CD4-positive, alpha-beta T cell treated with Interleukin-17A for 4 hours (primary cell): Measurements from ENCODE around the gene GJA5.

Source experiments
- DNase-seq: peaks from one replicate; pipeline ENCODE4 v3.0.0-alpha.2; 2020; ENCODE audit warnings: mixed read lengths

The GJA5 gene

GRCh38 chr1:147760481-147761260, at the start of gene GJA5:
GJA5 (minus strand) TSS chr1:147760602; CDS start chr1:147759238, 1,364 bp downstream.
- DNase-seq = no peak

DNA sequence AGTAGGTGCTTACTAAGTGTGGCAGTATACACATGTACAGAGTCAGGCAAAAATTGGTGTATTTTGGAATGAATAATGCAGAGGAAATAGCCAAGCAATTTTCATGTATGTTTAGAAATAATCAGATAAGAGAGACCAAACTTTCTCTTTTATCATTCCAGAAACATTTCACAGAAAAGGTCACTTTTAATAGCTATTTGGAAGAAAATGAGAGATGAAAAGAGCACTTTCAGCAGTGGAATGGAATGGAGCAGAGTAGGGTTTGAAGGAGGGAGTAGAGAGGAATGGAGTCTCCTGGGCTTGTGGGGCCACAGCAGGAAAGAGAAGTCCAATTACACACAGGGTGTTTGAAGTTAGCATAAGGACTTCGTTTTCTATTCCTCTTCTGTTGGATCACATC, 48.8 kb upstream of the GJA5 start:
- DNase-seq = no peak

DNA sequence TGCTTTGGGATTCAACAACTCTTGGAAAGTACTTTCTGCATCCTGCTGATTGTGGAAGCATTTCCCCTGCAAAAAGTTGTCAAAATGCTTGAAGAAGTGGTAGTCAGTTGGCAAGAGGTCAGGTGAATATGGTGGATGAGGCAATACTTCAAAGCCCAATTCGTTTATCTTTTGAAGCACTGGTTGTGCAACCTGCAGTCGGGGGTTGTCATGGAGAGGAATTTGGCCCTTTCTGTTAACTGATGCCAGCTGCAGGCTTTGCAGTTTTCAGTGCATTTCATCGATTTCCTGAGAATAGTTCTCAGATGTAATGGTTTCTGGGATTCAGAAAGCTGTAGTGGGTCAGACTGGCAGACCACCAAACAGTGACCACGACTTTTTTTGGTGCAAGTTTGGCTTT, 47.6 kb upstream of the GJA5 start:
- DNase-seq = no peak

DNA sequence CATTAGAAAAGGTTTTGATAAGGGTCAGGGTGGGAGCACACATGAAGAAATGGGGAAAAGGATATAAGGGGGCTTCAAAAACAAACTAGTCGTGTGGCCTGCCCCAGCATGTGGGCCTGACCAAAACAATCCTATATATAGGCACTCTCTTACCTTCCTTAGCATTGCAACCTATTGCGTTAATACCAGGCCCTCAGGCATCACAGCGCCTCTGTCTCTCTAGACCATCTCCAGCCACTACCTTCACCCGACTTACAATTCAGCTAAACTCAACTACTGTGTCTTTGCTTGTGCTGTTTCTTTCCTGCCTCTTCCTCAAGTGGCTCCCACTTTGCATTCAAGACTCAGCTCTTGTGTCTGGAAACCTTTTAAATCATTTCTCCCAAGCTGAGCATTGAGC, 47.0 kb upstream of the GJA5 start:
- no peak for DNase-seq

DNA sequence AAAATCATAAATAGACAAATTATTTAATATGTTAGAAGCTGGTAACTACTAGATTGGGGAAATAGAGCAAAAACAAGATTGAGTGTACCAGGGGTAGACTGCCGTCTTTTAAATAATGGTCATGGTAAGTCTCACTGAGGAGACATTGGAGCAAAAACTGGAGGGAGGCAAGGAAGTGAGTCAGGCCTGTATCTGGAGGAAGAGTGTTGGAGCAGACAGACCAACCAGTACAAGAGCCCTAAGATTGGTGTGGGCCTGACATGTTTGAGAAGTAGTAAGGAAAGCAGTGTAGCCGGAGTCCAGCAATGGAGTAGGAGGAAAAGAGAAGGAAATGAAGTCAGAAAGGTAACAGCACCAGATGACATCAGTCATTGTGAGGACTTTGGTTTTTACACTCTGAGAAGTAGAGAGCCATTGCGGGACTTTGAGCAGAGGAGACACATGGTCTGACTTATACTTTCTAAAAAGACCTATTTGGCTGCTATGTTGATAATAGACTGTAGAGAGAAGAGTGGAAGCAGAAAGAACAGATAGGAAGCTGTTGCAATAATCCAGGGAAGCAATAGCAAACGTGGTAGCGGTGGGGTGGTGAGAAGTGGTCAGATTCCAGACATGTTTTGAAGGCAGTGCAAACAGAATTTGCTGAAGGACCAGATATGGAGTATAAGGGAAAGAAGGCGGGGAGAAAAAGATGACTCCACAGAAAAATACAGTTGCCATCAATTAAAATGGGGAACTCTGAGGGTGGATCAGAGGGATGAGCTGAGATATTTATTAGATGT, 44.7 kb upstream of the GJA5 start:
- no peak for DNase-seq

DNA sequence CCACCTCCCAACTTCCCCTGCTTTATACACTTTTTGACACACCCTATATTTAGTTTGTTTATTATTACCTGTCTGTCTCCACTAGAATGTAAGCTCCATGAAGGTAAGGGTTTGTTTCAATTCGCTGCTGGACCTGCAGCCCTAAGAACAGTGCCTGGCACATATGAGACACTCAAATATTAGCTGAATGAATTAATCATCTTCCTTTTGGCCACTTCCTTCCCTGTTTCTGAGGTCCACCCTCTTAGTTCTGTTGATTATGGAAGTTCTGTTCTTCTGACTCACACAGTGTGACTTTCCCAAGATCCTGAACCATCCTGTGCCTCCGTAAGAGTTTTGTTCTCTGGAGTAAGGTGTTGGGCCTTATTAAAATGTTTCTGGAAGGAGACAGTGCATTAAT, 40.4 kb upstream of the GJA5 start:
- no peak for DNase-seq

DNA sequence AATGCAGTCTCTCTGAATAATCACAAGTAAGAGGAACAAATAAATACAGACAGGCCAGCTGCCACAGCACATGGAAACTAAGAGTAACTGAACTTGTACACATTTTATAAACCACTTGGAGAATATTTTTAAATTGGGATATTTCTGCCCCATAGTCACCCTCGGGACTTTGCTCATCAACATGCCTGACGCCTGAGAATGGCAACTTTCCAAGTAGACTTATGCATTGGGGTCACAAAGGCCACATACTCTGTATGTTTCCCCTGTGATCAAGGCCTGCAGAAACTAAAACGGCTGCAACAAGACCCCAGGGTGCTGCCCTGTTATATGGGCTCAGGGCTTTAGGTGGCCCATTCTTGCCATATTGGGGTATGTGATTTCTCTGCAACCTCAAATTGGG, 38.3 kb upstream of the GJA5 start:
- no peak for DNase-seq

- no peak for DNase-seq
Observed at GRCh38 chr1:147794570-147794969, 34.2 kb upstream of the GJA5 start.

GRCh38 chr1:147791876-147792275, 31.5 kb upstream of the GJA5 start:
- DNase-seq = no peak

DNA sequence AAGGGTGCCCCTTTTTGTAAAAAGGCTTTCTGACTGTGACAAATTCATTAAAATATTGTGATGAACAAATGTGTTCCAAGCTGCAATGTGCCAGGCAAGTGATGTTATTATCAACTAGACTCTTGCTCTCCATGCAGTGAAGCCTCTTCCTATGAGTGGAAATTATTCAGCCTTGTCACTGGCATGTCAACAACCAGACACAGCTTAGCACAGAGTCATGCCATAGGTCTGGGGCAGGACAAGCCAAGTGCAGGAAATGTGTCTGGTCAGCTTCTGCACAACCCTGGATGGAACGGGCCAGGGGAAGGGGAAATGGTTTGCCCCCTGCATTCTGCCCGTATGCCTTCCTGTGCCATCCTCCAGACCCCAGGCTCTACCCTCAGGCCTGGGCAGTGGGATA, 27.4 kb upstream of the GJA5 start:
- no peak for DNase-seq

DNA sequence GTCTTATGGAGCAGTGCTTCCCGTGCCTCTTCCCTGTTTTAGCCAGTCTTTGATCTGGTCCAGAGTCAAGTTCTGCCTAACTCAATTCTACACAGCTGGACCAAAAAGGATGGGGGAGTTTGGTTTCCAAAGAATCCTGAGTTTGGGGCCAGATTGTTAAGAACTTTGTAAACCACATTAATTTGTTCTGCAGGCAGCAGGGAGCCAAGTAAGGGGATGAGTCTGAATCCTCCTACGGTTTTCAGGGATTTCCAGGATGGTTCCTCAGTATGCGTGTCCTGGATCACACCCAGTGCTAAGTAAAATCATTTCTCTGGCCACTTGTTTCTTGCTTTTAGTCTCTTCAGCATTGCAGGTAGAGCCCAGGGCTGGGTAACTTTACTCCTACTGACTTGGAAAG, 26.1 kb upstream of the GJA5 start:
- no peak for DNase-seq

GRCh38 chr1:147785794-147786506, 25.5 kb upstream of the GJA5 start:
- DNase-seq = no peak

GRCh38 chr1:147784941-147785340, 24.5 kb upstream of the GJA5 start:
- no peak for DNase-seq

DNA sequence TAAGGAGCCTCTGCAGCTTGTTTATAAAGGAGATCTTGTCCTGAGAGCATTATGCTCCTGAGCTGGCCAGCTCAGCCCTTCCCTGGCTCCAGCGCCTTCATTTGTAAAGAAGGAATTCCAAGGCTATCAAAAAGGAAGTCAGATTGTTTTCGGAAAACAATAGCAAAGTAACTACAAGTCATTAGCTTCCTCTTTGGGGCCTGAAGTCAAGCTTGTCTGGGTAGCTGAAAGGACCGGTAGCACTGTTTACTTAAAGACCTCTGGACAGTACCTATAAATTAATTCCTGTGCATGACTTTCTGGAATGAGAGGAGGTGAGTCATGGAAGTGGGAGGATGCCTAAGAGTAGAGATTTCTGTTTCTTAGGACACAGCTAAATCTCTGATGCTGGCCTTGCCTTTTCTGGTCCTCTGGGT, 20.7 kb upstream of the GJA5 start:
- DNase-seq = no peak

DNA sequence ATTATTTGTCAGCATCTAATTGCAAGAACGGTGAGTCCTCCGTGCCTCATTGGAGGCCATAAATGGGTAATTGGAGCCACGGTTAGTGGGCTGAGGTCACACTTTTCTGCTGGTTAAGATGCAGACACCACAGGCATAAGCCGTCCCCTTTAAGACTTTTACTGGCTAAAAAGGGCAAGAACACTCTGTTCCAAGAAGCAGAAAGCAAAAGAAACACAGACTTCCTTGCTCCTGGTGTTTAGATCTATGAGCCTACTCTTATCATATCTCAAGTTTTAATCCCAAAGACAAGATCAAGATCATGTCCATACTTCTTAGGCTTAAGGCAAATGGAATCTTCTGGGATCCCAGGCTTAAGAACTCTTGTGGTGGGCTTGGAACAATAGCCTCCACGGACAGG, 17.3 kb upstream of the GJA5 start:
- no peak for DNase-seq

- no peak for DNase-seq
Observed at GRCh38 chr1:147773215-147773715, 12.9 kb upstream of the GJA5 start.

GRCh38 chr1:147772570-147772969, 12.2 kb upstream of the GJA5 start:
- DNase-seq = no peak

DNA sequence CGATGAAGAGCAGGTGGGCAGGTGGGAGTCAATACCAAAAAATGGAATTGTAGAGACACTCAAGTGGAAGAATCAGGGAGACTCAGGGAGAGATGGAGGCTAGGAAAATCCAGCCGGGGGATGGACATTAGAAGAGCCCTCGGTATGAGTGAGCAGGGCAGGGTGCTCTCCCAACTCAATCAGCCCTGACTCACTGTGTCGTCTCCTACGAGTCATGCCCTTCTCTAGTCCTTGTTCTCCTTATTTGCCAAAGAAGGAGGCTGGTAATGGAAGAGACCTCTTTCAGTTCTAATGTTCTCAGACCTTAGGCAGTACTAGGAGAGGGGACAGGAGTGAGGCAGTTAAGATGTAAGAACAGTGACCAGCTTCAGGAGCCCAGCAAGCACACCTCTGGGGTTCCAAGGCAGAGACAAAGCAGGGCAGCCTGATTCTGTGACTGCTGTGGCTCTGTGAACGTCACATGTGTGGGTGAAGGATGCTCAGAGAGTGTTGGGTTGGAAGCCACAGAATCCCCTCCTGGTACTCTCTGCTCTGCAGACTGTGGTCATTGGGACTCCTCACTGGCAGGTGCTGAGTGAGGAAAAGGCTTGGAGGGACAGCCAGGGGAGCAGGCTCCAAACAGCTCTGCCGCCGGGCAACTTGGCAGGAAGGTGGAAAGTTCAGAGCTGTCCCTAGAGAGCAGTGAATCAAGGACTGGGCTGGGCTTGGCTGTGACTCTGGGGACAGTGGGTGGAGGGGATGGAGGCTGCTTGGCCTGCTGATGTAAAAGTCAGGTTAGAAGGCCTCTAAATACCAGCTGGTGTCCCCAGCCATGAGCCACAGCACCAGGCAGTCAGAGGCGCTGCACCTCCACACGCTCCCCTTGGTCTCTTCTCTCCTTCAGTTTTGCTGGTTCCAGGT, 11.1 kb upstream of the GJA5 start:
- no peak for DNase-seq

DNA sequence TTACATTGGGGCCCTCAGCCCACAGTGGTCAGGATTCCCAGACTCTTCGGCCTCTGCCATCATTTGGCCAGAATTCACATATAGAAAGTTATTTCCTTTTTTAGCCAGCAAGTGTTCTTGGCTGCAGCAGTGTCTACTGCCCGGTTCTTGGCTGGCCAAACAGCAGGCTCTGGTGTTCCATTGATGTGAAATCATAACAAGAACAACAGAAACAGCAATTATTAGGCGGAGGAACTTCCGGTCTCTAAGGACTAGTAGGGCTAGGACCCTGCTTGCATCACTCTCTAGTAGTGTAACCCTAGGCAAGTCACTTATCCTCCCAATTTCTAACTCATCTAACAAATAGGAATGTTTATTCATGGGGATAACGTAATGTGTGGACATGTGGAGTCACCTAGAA, 8.7 kb upstream of the GJA5 start:
- DNase-seq = no peak

GRCh38 chr1:147768582-147768981, 8.2 kb upstream of the GJA5 start:
- DNase-seq = no peak

- no peak for DNase-seq
Observed at GRCh38 chr1:147768101-147768500, 7.7 kb upstream of the GJA5 start.

GRCh38 chr1:147762233-147763024, 2.0 kb upstream of the GJA5 start:
- peak; percentile 30 for DNase-seq
